Retinal pigment epithelial cell (primary cell): Measurements from ENCODE around the gene ADK.
A peak's percentile ranks its signal among the peaks of the same experiment; 100 is the strongest.

Experiments used
- DNase-seq: peaks from one replicate; pipeline ENCODE4 v3.0.0-alpha.2; 2010; ENCODE audit warnings: low read depth
- H3K4me3 ChIP-seq: 2 replicates; pipeline ENCODE4 v1.5.1; 2011; ENCODE audit warnings: mild to moderate bottlenecking, low read length, control low read depth, moderate library complexity
- TF ChIP-seq, protein P1 (sequence below): conservative IDR thresholded peaks from 2 replicates; pipeline ENCODE4 v1.5.1; 2011; ENCODE audit warnings: low read depth, low read length, control low read depth, inconsistent platforms

ADK gene

DNA sequence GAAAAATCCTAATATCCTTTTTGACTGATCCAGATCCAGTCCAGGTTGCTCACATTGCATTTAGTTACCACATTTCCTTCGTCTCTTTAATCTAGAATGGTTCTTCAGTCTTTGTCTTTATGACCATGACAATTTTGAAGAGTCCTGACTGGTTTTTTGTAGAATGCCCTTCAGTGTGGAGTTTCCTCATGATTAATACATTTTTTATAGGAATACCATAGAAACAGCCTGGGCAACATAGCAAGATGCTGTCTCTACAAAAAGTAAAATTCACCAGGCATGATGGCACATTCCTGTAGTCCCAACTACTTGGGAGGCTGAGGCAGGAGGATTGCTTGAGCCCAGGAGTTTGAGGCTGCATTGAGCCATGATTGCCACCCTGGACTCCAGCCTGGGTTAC is 390.4 kb downstream of the ADK start:
- TF ChIP-seq, protein P1, sequence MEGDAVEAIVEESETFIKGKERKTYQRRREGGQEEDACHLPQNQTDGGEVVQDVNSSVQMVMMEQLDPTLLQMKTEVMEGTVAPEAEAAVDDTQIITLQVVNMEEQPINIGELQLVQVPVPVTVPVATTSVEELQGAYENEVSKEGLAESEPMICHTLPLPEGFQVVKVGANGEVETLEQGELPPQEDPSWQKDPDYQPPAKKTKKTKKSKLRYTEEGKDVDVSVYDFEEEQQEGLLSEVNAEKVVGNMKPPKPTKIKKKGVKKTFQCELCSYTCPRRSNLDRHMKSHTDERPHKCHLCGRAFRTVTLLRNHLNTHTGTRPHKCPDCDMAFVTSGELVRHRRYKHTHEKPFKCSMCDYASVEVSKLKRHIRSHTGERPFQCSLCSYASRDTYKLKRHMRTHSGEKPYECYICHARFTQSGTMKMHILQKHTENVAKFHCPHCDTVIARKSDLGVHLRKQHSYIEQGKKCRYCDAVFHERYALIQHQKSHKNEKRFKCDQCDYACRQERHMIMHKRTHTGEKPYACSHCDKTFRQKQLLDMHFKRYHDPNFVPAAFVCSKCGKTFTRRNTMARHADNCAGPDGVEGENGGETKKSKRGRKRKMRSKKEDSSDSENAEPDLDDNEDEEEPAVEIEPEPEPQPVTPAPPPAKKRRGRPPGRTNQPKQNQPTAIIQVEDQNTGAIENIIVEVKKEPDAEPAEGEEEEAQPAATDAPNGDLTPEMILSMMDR = no peak
- DNase-seq = no peak
- H3K4me3 ChIP-seq = no peak overlapping the region

GRCh38 chr10:74542077-74542476 is 391.1 kb downstream of the ADK start:
- DNase-seq = peak; percentile 49
- TF ChIP-seq, protein P1 = no peak
- H3K4me3 ChIP-seq = no peak overlapping the region

DNA sequence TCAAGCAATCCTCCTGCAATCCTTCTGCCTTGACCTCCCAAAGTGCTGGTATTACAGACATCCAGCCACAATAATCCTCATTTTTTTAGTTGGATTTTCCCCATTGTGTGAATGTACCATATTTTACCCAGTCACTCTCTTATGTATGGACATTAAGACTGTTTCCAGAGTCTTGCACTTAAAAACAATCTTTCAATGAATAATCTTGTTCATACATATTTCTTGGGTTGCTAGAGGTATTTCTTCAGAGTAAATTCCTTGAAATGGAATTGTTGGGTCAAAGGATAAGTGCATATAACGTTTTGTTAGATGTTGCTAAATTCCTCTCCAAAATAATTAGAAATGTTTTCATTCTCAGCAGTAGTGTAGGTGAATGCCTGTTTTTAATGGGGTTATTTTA is 392.3 kb downstream of the ADK start:
- no peak for DNase-seq
- no peak overlapping the region for H3K4me3 ChIP-seq
- TF ChIP-seq, protein P1 = no peak

GRCh38 chr10:74544106-74544505 is 393.1 kb downstream of the ADK start:
- no peak for DNase-seq

DNA sequence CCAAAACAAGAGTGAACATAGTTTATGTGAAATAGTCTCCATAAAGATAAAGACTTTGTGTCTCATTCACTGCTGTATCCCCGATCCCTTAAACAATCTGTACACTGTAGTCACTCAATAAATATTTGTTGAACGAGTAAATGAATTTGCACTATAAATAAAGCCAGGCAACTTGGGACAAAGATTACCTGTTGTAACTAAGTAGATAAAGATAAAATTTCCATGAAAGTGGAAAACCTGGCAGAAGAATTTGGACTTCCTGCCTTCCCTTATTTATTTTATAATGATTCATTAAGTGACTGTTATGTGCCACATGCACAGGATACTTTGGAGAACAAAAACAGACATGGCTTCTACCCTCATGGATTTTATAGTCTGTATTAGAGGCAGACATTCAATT is 397.7 kb downstream of the ADK start:
- no peak overlapping the region for H3K4me3 ChIP-seq
- DNase-seq = no peak
- TF ChIP-seq, protein P1 = no peak

More at GRCh38 chr10:74544106-74544505, 393.1 kb downstream of the ADK start:
- no peak overlapping the region for H3K4me3 ChIP-seq
- TF ChIP-seq, protein P1 = no peak

- H3K4me3 ChIP-seq = no peak overlapping the region
- TF ChIP-seq, protein P1 = no peak
- no peak for DNase-seq
Observed at GRCh38 chr10:74556072-74556705, 405.2 kb downstream of the ADK start.

DNA sequence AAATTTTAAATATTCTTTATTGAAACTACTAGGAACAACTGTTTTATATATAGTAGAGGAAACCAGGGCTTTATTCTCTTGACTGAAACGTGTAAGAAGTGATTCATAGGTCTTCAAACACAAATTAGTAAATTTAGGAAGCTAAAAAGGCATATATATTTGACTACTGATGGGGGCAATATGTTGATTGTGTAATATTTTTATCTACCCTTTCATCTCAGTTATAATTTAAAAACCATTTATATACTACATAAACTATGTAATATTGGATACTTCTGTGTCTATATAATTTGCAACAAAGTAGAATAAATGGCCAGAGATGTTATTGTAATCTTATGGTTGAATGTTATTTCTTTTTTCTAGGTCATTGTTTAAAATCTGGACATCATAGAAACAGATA is 406.1 kb downstream of the ADK start:
- no peak overlapping the region for H3K4me3 ChIP-seq
- DNase-seq = no peak
- TF ChIP-seq, protein P1 = no peak
